GM19240 (cell line): ENCODE results near the gene TPRN.
A peak's percentile ranks its signal among the peaks of the same experiment; 100 is the strongest.

Experiments used
- DNase-seq: peaks from one replicate; pipeline ENCODE4 v3.0.0; 2011; ENCODE audit warnings: low spot score; ENCODE audit not compliant: insufficient read length

Gene TPRN

DNA sequence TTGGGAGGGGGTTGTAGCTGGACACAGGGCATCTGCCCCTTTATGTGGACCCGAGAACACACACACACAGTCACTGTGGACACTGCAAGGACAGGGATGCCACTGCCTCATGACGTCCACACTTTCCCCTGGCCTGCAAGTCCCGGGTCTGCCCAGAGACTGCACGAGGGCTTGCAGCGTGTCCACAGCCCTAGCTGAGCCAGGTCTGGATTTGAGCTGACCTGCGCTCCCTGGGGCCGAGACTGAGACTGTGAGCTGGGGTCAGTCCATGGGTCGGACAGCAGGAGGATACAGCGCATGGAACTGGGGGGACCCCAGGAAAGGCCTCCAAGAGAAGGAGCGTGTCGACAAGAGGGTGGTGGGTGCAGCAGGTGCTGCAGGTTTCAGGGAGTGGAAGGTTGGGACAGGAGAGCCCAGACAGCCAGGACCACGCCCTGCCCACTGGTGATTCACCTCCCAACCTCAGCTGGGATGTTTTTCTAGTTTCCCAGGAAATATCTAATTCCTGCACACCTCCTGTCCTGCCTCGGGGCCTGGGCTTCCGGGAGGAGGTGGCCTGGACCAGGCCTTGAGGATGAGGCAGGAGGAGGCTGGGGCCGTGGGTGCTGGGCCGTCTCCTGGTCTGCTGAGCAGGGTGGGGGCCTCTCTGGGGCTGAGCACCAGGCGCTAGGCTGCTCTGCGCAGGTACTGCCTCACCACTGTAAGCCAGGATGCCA is 26.0 kb upstream of the TPRN start:
- DNase-seq, result no peak

- no peak for DNase-seq
Observed at GRCh38 chr9:137225699-137226331, 25.3 kb upstream of the TPRN start.

- DNase-seq, result no peak
Observed at GRCh38 chr9:137224830-137225694, 24.5 kb upstream of the TPRN start, which contains the start of gene CYSRT1. Gene CYSRT1, plus strand, starts transcription at chr9:137225174. Its CDS starts 448 bp downstream, at chr9:137225622.

DNA sequence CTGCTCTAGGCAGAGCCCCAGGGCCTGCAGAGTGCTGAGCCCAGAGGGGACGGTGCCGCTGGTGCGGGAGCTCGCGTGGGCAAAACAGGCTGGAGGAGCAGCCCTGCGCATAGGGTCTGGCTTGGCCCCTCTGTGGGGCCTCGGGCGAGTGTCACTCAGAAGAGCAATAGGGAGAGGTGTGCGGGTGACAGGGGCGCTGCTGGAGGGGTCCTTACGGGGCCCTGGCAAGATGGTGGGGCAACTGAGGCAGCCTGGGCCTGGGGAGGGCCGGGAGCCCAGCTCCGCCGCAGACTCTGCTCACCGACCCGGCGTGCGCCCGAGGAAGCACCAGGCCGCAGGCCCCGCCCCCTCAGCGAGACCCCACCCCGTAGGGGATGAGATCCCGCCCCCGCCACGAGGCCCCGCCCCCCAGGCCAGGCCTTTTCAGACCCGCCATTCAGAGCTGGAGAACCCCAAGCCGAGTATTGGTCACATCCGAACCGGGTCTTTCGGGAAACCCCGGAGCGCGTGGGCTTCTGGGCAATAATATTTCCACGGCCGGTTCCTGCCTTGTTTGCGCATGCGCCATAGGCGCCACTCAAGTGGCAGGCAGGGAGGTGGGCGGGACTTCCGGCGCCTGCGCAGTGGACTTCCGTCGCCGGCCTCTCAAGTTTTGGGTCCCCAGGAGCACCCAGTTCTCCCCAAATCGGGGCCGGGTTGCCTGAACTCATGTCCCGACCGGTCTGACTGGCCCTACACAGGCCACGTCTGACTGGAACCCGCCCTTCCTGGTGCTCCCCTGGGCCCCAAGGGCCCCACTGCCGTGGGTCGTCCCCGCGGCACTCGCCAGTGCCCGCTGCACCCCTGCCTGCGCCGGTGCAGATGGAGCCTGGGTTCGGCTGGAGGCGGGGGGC is 22.8 kb upstream of the TPRN start:
- DNase-seq, result peak; percentile 100

- DNase-seq, result no peak
Observed at GRCh38 chr9:137222190-137223077, 21.9 kb upstream of the TPRN start, which contains the start of gene RNF208. Gene RNF208, minus strand, starts transcription at chr9:137222240. Its CDS starts 1,028 bp downstream, at chr9:137221212.

GRCh38 chr9:137221506-137222111 is 21.1 kb upstream of the TPRN start:
- DNase-seq, result no peak

- DNase-seq, result no peak
Observed at GRCh38 chr9:137221095-137221505, 20.6 kb upstream of the TPRN start.

GRCh38 chr9:137220317-137221094 is 20.0 kb upstream of the TPRN start:
- DNase-seq, result no peak

DNA sequence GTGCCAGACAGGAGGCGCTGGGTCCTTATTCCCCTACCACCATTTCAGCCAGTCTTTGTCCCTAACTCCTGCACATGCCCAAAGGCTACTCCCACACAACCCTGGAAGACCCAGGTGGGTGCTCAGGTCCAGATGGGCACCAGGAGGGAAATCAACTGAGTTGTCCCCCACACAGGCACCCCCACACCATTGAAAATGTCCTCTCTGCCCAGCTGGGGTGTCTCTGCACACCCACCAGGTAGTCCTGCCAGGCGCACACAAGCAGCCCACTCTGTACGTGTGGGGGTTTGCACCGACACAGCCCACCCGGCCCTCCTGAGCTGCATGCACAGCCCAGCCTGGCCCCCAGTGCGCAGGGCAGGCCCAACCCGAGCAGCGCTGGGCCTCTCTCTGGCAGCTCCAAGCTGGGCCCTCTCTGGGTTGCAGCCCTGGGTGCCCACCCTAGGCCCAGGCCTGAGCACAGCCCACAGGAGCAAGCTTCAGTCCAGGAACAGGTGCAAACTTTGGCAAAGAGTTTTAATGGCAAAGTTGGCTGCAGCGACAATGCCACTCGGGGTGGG is 19.3 kb upstream of the TPRN start:
- no peak for DNase-seq

DNA sequence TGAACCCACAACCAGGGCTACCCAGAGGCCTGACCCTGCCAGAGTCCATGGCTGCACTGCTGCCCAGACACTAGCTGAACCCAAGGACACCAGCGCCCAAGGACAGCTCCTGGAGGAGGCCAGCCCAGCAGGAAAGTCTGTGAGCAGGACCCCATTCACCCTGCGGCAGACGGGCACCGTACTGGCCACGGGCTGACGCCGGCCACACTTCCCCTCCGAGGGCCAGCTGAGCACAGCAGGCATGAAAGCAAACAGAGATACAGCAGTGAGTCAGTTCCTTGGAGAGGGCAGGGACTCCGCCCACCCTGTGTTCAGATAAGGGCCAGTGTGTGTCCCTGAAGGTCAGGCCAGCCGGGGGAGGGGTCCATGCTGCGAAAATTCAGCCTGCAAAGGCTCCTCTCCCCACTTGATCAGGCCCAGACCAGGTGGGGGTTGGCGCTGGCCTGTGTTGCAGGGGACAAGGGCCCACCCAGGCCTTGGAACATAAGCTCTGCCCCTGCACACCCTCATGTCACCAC is 18.3 kb upstream of the TPRN start:
- no peak for DNase-seq

GRCh38 chr9:137218212-137218753 is 17.7 kb upstream of the TPRN start:
- no peak for DNase-seq

GRCh38 chr9:137217276-137218211 is 17.0 kb upstream of the TPRN start:
- DNase-seq, result no peak

- DNase-seq, result no peak
Observed at GRCh38 chr9:137216188-137216965, 15.8 kb upstream of the TPRN start.

DNA sequence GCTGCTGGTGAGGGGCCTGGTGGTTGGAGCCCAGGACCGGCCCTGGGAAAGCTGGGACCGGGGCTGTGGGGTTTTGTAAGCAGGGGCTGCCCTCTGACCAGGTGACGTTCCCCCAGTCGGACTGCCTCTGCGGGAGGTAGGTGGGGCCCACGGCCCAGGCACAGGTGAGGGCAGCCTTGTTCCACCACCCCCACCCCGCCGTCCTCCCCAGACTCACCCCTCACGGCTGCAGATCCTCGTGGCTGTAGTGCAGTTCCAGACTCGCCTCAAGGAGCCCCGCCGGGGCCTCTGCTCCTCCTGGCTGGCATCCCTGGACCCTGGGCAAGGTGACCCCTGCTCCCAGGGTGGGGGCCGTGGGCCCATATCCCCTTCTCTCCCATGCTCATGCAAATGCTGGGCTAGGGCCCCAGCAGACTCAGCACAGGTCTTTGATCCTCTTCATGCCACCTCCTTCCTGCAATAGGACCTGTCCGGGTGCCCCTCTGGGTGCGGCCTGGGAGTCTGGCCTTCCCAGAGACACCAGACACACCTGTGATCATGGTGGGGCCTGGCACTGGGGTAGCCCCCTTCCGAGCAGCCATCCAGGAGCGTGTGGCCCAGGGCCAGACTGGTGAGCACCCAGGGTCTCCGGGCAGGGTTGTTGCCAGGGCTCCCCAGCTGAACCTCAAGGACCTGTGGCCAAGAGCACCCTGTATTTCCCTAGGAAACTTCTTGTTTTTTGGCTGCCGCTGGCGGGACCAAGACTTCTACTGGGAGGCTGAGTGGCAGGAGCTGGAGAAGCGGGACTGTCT is 14.8 kb upstream of the TPRN start:
- DNase-seq, result no peak

GRCh38 chr9:137214620-137215019 is 14.1 kb upstream of the TPRN start:
- DNase-seq, result no peak
